ENCODE results near the gene POLRMT.
"Not testable (repeated sequence)": the region's sequence is repeated elsewhere in the genome, so short reads cannot be mapped to it uniquely, and the experiment has no call there.

The POLRMT gene

DNA sequence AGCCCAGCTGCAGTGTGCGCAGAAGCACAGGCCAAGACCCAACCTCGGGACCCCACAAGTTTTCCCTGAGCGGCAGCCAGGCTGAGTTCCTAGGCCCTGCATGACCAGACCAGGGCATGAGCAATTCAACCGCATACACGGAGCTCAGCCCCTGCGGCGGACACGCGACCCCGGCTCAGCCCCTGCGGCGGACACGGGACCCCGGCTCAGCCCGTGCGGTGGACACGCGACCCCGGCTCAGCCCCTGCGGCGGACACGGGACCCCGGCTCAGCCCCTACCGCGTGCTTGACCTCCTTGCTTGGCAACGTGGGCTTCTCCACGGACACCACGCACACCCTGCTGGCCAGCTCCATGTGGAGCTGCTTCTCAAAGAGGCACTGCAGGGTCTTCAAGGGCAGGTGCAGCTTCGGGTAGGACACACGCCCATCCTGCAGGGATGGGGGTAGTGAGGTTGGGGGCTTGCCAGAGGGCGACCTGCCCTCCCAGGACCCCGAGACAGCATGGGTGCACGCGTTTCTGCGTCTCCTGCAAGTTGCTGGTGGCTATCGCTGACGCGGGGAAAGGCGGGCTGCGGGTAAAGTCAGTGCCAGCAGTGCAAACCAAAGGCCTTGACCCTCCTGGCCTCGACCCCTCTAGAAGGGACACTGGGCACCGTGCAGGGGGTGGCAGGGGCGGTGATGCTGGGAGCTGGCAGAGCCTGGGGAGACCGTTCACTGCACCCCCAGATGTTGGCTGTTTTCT lies 10.0 kb downstream of the POLRMT start:
- H3K4me3 ChIP-seq (replicated peaks in 1 of 2; ENCODE audit: low read depth in 2 of 2, low read length in 2 of 2), result no peak overlapping the region
- TF ChIP-seq, protein P1, sequence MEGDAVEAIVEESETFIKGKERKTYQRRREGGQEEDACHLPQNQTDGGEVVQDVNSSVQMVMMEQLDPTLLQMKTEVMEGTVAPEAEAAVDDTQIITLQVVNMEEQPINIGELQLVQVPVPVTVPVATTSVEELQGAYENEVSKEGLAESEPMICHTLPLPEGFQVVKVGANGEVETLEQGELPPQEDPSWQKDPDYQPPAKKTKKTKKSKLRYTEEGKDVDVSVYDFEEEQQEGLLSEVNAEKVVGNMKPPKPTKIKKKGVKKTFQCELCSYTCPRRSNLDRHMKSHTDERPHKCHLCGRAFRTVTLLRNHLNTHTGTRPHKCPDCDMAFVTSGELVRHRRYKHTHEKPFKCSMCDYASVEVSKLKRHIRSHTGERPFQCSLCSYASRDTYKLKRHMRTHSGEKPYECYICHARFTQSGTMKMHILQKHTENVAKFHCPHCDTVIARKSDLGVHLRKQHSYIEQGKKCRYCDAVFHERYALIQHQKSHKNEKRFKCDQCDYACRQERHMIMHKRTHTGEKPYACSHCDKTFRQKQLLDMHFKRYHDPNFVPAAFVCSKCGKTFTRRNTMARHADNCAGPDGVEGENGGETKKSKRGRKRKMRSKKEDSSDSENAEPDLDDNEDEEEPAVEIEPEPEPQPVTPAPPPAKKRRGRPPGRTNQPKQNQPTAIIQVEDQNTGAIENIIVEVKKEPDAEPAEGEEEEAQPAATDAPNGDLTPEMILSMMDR (IDR thresholded peaks at IDR 0.05; ENCODE audit: low read depth, low read length), result no peak
- DNase-seq (ENCODE audit: low read depth in 2 of 2), result no peak

DNA sequence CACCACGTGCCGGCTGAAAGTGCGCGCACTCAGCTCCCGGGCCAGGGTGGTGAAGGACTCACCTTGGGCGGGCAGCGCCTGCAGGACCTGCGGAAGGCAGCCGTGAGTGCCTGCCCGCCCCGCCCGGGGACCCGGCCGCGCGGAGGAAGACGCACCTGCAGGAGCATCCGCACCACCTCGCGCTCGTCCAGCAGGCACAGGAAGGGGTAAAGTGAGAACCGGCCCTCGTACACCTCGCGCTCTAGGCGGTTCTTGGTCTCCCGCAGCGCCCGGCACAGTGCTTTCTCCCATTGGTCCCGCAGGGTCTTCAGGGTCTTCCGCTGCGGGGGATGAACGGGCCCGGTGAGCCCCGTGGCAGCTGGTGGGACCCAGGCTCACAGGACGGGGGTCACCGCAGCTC lies 10.7 kb downstream of the POLRMT start:
- TF ChIP-seq, protein P1 (IDR thresholded peaks at IDR 0.05; ENCODE audit: low read depth, low read length), result no peak

DNA sequence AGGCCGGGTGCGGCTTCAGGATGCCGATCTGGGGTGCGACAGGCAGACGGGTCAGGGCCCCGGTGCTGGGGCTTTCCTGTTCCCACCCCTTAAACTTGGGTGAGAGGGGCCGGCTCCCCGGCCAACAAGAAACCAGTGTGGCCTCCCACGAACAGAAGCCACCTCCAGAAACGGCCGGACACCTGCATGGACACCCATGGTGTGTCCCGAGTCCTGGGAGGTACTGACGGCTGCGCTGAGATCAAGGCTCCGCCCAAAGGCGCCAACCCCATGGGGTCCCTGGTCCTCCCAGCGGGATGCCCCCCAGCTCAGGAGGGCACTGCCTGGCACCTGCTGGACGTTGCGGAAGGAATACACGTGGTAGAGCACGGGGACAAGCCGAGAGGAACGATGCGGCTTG lies 11.5 kb downstream of the POLRMT start:
- no peak overlapping the region for H3K4me3 ChIP-seq (replicated peaks in 1 of 2; ENCODE audit: low read depth in 2 of 2, low read length in 2 of 2)
- no peak for DNase-seq (ENCODE audit: low read depth in 2 of 2)
- TF ChIP-seq, protein P1 (IDR thresholded peaks at IDR 0.05; ENCODE audit: low read depth, low read length), result no peak

More for the DNA sequence above, 10.7 kb downstream of the POLRMT start:
- DNase-seq (ENCODE audit: low read depth in 2 of 2), result no peak
- H3K4me3 ChIP-seq (replicated peaks in 1 of 2; ENCODE audit: low read depth in 2 of 2, low read length in 2 of 2), result no peak overlapping the region

DNA sequence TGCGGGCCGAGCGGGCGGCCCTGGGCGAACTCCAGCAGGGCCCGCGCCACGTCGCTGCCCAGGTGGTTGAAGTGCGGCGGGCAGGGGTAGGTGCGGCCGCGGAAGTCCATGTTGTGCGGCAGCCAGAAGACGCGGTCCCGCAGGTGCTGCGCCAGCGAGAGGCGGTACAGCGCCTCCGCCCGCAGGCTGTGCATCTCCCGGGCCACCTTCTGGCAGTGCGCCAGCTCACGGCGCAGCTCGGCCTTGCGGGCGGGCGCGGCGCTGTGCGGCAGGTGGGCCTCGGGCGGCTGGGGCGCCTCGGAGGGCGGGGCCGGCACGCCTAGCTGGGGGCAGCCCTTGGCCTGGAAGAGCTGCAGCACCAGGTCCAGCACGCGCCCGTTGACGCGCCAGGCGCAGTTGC lies 12.1 kb downstream of the POLRMT start:
- DNase-seq (ENCODE audit: low read depth in 2 of 2); H3K4me3 ChIP-seq (replicated peaks in 1 of 2; ENCODE audit: low read depth in 2 of 2, low read length in 2 of 2): not testable (repeated sequence)

DNA sequence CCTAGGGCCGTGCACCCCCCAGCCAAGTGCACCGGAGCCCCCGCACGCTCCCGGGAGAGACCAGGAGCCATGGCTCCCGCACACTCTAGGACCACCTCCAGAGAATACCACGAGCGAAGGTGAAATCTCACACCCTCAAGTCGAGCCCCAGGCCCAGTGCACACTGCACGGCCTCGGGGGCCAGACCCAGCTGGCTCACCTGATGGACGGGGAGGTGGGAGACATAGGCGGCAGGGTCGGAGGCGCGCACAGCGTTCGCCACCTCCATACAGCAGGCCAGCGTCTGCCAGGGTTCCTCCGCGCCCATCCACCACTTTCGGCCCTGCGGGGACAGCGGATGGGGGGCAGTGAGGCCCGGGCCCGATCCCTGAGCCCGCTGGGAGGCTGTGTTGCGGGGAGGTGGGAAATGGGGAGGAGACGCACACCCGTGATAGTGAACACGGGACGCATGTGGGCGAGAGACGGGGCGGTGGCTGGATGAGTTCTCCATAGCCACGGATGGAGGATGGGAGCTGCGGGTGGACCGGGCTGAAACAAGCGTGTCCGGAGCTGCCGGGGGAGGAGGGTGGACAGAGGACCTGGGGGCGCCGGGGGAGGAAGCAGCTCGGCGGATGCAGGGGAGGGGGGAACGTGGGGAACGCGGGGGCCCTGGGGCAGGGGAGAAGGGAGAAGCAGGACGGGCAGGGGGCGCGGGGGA lies 13.0 kb downstream of the POLRMT start:
- no peak overlapping the region for H3K4me3 ChIP-seq (replicated peaks in 1 of 2; ENCODE audit: low read depth in 2 of 2, low read length in 2 of 2)
- DNase-seq (ENCODE audit: low read depth in 2 of 2), result no peak
- TF ChIP-seq, protein P1 (IDR thresholded peaks at IDR 0.05; ENCODE audit: low read depth, low read length), result no peak

DNA sequence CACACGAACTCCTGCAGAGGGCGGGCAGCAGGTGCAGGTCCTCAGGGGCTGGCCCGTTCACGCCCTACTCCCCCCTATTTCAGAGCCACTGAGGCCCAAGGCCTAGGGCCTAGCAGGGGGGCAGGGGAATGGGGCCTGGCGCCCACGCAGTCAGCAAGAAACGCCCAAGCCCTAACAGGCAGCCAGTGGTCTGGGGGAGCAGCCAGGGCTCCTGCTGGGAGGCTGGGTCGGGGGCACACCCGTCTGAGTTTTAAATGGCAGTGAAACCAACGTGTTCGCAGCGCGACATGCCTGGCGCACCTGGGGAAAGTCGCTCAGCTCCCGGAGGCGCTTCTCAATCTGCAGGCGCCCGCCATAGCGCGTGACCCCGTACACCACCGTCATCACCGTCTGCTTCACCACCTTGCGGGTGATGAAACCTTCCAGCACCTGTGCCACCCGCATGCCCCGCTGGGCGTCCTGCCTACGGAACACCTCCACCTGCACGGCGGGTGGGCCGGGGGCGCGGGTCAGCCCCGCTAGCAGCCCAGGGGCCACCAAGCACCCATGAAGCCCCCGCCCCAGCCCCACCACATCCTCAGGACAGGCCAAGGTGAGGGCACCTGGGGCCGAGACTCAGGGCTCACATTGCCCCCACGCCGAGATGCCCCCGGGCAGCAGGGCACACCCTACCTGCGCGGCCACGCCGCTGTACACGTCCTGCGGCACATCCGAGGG lies 13.9 kb downstream of the POLRMT start:
- DNase-seq (ENCODE audit: low read depth in 2 of 2), result no peak
- H3K4me3 ChIP-seq (replicated peaks in 1 of 2; ENCODE audit: low read depth in 2 of 2, low read length in 2 of 2), result no peak overlapping the region
- TF ChIP-seq, protein P1 (IDR thresholded peaks at IDR 0.05; ENCODE audit: low read depth, low read length), result no peak

DNA sequence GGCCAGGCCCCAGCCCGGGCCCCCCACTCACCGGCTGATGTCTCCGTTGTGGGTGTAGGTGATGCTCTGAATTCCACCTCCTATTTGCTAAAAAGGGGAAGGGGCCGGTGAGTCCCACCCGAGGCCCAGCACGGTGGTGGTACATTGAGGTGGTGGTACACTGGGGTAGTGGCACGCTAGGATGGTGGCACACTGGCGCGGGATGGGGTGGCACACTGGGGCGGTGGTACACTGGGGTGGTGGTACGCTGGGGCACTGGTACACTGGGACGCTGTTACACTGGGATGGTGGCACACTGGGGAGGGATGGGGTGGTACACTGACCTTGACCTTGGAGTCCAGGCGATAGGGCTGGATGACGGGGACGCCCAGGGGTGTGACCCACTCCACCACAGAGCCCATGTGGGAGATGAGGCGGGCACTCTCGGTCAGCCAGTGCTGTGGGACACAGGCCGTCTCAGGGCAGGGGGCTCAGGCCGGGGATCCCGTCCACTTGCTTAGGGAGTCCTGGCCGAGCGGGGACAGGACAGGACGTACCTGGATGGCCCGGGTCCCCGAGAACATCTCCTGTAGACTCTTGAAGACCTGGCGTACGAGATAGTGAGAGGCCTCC lies 14.6 kb downstream of the POLRMT start:
- TF ChIP-seq, protein P1 (IDR thresholded peaks at IDR 0.05; ENCODE audit: low read depth, low read length), result no peak
- no peak for DNase-seq (ENCODE audit: low read depth in 2 of 2)
- no peak overlapping the region for H3K4me3 ChIP-seq (replicated peaks in 1 of 2; ENCODE audit: low read depth in 2 of 2, low read length in 2 of 2)

All from cardiac fibroblast (primary cell).